ENCODE data around the gene GSTM2.

GRCh38 chr1:109631513-109632505, 36.0 kb upstream of the GSTM2 start:
- TF ChIP-seq, protein P1, sequence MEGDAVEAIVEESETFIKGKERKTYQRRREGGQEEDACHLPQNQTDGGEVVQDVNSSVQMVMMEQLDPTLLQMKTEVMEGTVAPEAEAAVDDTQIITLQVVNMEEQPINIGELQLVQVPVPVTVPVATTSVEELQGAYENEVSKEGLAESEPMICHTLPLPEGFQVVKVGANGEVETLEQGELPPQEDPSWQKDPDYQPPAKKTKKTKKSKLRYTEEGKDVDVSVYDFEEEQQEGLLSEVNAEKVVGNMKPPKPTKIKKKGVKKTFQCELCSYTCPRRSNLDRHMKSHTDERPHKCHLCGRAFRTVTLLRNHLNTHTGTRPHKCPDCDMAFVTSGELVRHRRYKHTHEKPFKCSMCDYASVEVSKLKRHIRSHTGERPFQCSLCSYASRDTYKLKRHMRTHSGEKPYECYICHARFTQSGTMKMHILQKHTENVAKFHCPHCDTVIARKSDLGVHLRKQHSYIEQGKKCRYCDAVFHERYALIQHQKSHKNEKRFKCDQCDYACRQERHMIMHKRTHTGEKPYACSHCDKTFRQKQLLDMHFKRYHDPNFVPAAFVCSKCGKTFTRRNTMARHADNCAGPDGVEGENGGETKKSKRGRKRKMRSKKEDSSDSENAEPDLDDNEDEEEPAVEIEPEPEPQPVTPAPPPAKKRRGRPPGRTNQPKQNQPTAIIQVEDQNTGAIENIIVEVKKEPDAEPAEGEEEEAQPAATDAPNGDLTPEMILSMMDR (IDR thresholded peaks at IDR 0.05) = no peak
- TF ChIP-seq EZH2 (IDR thresholded peaks at IDR 0.05) = no peak

Measured in neural progenitor cell (in vitro differentiated cells).